ENCODE measurements around the gene TMEM51. TPM values are rescaled to one million over a fixed set of nuclear protein-coding genes. Genes with fewer than 3 reads are reported as not detected.

Gene TMEM51
- total and polyA plus RNA-seq, 2 of the 4 experiments (the other 2 are of a cell fraction): 2.7 to 10.2 TPM

GRCh38 chr1:15172405-15173259 lies 19.1 kb downstream of the TMEM51 start:
- Histone ChIP-seq H3K9me1 (ENCODE audit: insufficient read depth, low read length) (peaks cover 16% of the 10 kb centered on the region), H2BK120ac (ENCODE audit: low read depth, low read length) (peak overlapping the region; percentile 74; the same call in 1 of the 2 replicates), H2BK20ac (ENCODE audit: low read depth, low read length) (peak overlapping the region; percentile 64), H2AK9ac (replicated peaks; ENCODE audit: low read depth, low read length, poor library complexity) (peak overlapping the region; percentile 77), H2AFZ (replicated peaks; ENCODE audit: low read length, poor library complexity) (peak overlapping the region; percentile 40), H3K56ac (ENCODE audit: extremely low read depth, insufficient read depth, low read length) (no peak overlapping the region), H4K5ac (ENCODE audit: low read depth, low read length) (peak overlapping the region; percentile 78), H3K27me3 (ENCODE audit: control insufficient read depth, insufficient read depth, low read length) (no peaks in the 10 kb centered on the region), H3K4me3 (ENCODE audit: insufficient read depth, low read depth, low read length) (no peak overlapping the region), H3K9ac (ENCODE audit: low read depth, low read length) (peak overlapping the region; percentile 20; the same call in 1 of the 2 replicates), H2AK5ac (ENCODE audit: low read depth, low read length) (peak overlapping the region; percentile 96), H4K91ac (ENCODE audit: insufficient read depth, low read depth, low read length) (peak overlapping the region; percentile 61; the same call in 1 of the 2 replicates), H3K18ac (ENCODE audit: low read depth, low read length) (peak overlapping the region; percentile 84), H2BK15ac (ENCODE audit: low read depth, low read length) (peak overlapping the region; percentile 85; the same call in 1 of the 3 replicates), H3K36me3 (ENCODE audit: control insufficient read depth, insufficient read depth, low read length) (no peaks in the 10 kb centered on the region), H3K9me3 (ENCODE audit: control insufficient read depth, insufficient read depth, low read length) (no peaks in the 10 kb centered on the region), H4K20me1 (ENCODE audit: insufficient read depth, low read length) (peaks cover 1% of the 10 kb centered on the region; the same call in 1 of the 2 replicates), H3K14ac (replicated peaks; ENCODE audit: low read depth, low read length) (peak overlapping the region; percentile 55), H4K8ac (ENCODE audit: low read depth in 2 of 2, low read length in 2 of 2) (peak overlapping the region in 1 of 2 experiments; percentile 53; a peak in 2 of 4 replicates), H3K4me1 (ENCODE audit: control insufficient read depth, insufficient read depth, low read length) (peaks cover 35% of the 10 kb centered on the region), H3K4me2 (ENCODE audit: low read depth, low read length) (peak overlapping the region; percentile 78), H3K79me1 (ENCODE audit: low read depth in 1 of 2, low read length in 2 of 2) (peaks cover 39 to 79% of the 10 kb centered on the region in 2 experiments), H3K4ac (ENCODE audit: low read depth, low read length) (peak overlapping the region; percentile 91), H3K27ac (ENCODE audit: insufficient read depth, low read length) (peak overlapping the region; percentile 37; the same call in 1 of the 2 replicates), H3K23ac (ENCODE audit: low read depth, low read length) (peak overlapping the region; percentile 31; the same call in 1 of the 2 replicates), H2BK5ac (ENCODE audit: low read depth, low read length, poor library complexity, severe bottlenecking) (peak overlapping the region; percentile 31)
- 64% methylated on average over 9 of the region's 16 CpGs; no CpG with 5 or more reads in 1 of the 2 experiments for WGBS, 2 experiments (ENCODE audit: extremely low coverage in 2 of 2, insufficient read length in 1 of 2)
- DNase-seq (peak; percentile 51), ATAC-seq (ENCODE audit: low read depth) (0 out of 2 replicates have a peak, but pooled peaks have one; percentile 7)
- intact Hi-C loops (cut with micrococcal nuclease) (loop anchor here (10.0 kb wide), 1 partner anchor 228 kb away; no protein-coding TSS in a partner anchor), dilution Hi-C loops (cut with HindIII; ENCODE audit: low sequenced_read_pairs, unreplicated experiment) (no loop called here), in situ Hi-C loops (cut with MboI; ENCODE audit: low sequenced_read_pairs) (no loop called here)
- ChIA-PET CTCF (interaction anchor here (0.6 kb wide), 1 partner anchor 274 kb away, joined by 3 read pairs; no protein-coding TSS in a partner anchor), POLR2A (ENCODE audit: unreplicated experiment) (no interaction called here)
- TF ChIP-seq CEBPB (IDR thresholded peaks at IDR 0.05; ENCODE audit: low read depth, low read length) (peak; percentile 82), USF2 (IDR thresholded peaks at IDR 0.05; ENCODE audit: low read depth, low read length) (peak; percentile 61; the same call in 1 of the 2 replicates), MXI1 (IDR thresholded peaks at IDR 0.05; ENCODE audit: borderline replicate concordance, low read depth, low read length) (no peak), BHLHE40 (IDR thresholded peaks at IDR 0.05; ENCODE audit: low read depth, low read length) (peak; percentile 43; the same call in 1 of the 2 replicates), RCOR1 (IDR thresholded peaks at IDR 0.05; ENCODE audit: insufficient replicate concordance, low read length) (no peak)
- no TSS peak for BruUV-seq (replicated peaks)

Measured in IMR-90 (cell line).